Neural progenitor cell (in vitro differentiated cells): ENCODE results near the gene SIPA1L3. TPM values are rescaled to one million over a fixed set of nuclear protein-coding genes. Genes with fewer than 3 reads are reported as not detected.

Experiments used
- DNase-seq: peaks from one replicate; pipeline ENCODE4 v3.0.0-alpha.2; 2016; ENCODE audit warnings: low spot score
- H2AFZ ChIP-seq: fragments of 200-600 bp; sonication (generic); replicated peaks from 2 replicates; pipeline ENCODE4 v1.6.1; 2016; ENCODE audit warnings: antibody characterized with exemption
- H3F3A ChIP-seq: fragments of 200-600 bp; sonication (generic); 2 replicates; pipeline ENCODE4 v1.6.1; 2016; ENCODE audit warnings: antibody characterized with exemption, low read depth
- H3K27ac ChIP-seq: fragments of 200-600 bp; sonication (generic); 2 replicates; pipeline ENCODE4 v1.5.1; 2016; ENCODE audit warnings: mild to moderate bottlenecking
- H3K27me3 ChIP-seq: fragments of 200-600 bp; sonication (generic); 2 replicates; pipeline ENCODE4 v1.6.1; 2016; ENCODE audit warnings: mild to moderate bottlenecking, moderate library complexity
- H3K36me3 ChIP-seq: fragments of 200-600 bp; sonication (generic); 2 replicates; pipeline ENCODE4 v1.5.1; 2016
- H3K4me1 ChIP-seq: fragments of 200-600 bp; sonication (generic); 2 replicates; pipeline ENCODE4 v1.6.1; 2016; ENCODE audit warnings: mixed run types
- H3K4me2 ChIP-seq: fragments of 200-600 bp; sonication (generic); 2 replicates; pipeline ENCODE4 v1.6.1; 2016
- H3K4me3 ChIP-seq: fragments of 200-600 bp; sonication (generic); 2 replicates; pipeline ENCODE4 v1.5.1; 2016
- H3K79me2 ChIP-seq: fragments of 200-600 bp; sonication (generic); 2 replicates; pipeline ENCODE4 v1.6.1; 2016; ENCODE audit warnings: low read depth
- H3K9ac ChIP-seq: fragments of 200-600 bp; sonication (generic); 2 replicates; pipeline ENCODE4 v1.6.1; 2016
- H3K9me3 ChIP-seq: fragments of 200-600 bp; sonication (generic); 2 replicates; pipeline ENCODE4 v1.5.1; 2016; ENCODE audit warnings: low read depth
- H4K20me1 ChIP-seq: fragments of 200-600 bp; sonication (generic); 2 replicates; pipeline ENCODE4 v1.6.1; 2016; ENCODE audit warnings: low read depth
- H3K27ac Mint-ChIP-seq: 3 replicates; pipeline ENCODE4 v1.8.0; 2021; ENCODE audit warnings: mixed read lengths
- H3K27me3 Mint-ChIP-seq: 2 replicates; pipeline ENCODE4 v1.8.0; 2022; ENCODE audit warnings: low read depth, mild to moderate bottlenecking, inconsistent platforms, moderate library complexity, mixed read lengths; ENCODE audit not compliant: insufficient read depth
- H3K36me3 Mint-ChIP-seq: 3 replicates; pipeline ENCODE4 v1.8.0; 2021; ENCODE audit warnings: mixed read lengths
- H3K4me1 Mint-ChIP-seq: 3 replicates; pipeline ENCODE4 v1.8.0; 2021; ENCODE audit warnings: mixed read lengths
- H3K4me3 Mint-ChIP-seq: 3 replicates; pipeline ENCODE4 v1.8.0; 2021; ENCODE audit warnings: mild to moderate bottlenecking, moderate library complexity, mixed read lengths
- H3K9me3 Mint-ChIP-seq: 3 replicates; pipeline ENCODE4 v1.8.0; 2020; ENCODE audit warnings: mixed read lengths
- EZH2 ChIP-seq: fragments of 200-600 bp; sonication (generic); IDR thresholded peaks from 2 replicates; pipeline ENCODE4 v1.6.1; 2017; ENCODE audit warnings: antibody characterized with exemption, mild to moderate bottlenecking, moderate library complexity
- EZH2phosphoT487 ChIP-seq: fragments of 200-600 bp; sonication (generic); IDR thresholded peaks from 2 replicates; pipeline ENCODE4 v1.6.1; 2017; ENCODE audit warnings: antibody characterized with exemption
- total RNA-seq: library from RNA; depleted of rRNA; stranded (reverse); fragments of >200 nt; gene quantifications from 2 replicates; pipeline ENCODE4 v1.2.3, GENCODE V29; 2015; ENCODE audit warnings: low replicate concordance
- TF ChIP-seq, protein P1 (sequence below): fragments of 200-600 bp; sonication (generic); IDR thresholded peaks from 2 replicates; pipeline ENCODE4 v1.5.1; 2017; ENCODE audit warnings: antibody characterized with exemption, mild to moderate bottlenecking

The SIPA1L3 gene
- total RNA-seq, 1 donor from 2014 or later: 19.2 TPM

DNA sequence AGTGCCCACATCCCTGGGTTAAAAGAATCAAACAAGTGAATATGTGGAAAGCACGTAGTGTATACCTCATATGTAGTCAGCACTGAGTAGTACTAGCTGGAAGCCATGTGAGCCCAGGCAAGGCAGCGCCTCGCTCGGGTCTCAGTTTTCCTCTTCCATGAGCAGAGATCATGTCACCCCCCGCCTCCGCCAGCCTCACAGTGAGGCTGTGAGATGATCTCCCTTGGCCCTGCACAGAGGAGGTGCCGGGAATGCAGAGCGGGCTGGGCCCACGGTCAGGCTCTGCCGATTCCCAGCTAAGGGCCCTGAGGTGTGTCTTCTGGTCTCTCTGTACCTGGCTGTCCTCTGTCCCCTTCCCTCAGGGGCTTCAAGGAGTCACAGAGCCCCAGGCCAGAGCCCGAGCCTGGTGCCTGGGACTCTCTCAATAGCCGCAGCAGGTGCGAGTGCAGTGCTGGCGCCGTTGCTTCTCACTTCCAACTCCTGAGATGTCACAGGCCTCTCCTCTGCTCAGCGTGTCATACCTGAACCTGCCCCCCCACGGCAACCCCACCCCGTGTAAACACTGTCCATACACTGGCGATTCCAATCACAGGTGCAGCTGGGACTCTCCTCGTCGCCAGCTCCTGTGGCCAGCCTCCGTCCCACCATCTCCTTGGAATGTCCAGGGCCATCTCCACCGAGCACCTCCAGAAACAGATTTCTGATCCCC, 290.1 kb downstream of the SIPA1L3 start:
- TF ChIP-seq, protein P1, sequence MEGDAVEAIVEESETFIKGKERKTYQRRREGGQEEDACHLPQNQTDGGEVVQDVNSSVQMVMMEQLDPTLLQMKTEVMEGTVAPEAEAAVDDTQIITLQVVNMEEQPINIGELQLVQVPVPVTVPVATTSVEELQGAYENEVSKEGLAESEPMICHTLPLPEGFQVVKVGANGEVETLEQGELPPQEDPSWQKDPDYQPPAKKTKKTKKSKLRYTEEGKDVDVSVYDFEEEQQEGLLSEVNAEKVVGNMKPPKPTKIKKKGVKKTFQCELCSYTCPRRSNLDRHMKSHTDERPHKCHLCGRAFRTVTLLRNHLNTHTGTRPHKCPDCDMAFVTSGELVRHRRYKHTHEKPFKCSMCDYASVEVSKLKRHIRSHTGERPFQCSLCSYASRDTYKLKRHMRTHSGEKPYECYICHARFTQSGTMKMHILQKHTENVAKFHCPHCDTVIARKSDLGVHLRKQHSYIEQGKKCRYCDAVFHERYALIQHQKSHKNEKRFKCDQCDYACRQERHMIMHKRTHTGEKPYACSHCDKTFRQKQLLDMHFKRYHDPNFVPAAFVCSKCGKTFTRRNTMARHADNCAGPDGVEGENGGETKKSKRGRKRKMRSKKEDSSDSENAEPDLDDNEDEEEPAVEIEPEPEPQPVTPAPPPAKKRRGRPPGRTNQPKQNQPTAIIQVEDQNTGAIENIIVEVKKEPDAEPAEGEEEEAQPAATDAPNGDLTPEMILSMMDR: no peak
- TF ChIP-seq EZH2: no peak
- TF ChIP-seq EZH2phosphoT487: no peak

DNA sequence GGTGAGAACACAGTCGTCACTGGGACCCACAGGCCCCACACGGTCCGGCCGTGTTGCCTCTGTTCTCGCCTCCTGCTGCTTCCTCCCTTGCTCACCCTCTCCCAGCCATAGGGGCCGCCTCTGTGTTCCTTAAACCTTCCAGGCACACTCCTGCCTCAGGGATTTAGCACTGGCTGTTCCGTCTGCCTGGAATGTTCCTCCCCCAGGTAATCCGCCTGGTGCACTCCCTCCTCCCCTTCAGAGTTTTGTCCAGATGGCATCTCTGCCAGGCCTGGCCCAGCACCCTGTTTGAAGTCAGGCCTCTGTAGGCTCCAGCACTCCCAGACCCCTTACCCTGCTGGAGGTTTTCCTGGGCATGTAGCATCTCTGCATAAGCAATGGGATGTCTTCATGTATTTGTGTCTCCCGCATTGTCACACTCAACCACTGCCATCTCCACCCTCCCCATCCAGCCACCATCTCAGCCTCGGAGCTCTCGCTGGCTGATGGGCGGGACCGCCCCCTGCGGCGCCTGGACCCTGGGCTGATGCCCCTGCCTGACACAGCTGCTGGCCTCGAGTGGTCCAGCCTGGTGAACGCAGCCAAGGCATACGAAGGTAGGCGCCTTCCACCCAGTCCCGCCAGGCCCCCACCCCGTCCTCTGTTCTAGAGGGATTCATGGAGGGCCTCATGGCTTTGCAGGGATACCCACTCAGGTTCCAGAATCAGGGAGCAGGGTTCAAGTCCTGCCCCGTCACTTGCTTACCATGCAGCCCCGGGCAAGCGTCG, 291.1 kb downstream of the SIPA1L3 start:
- no peak overlapping the region for H2AFZ ChIP-seq
- peaks cover 6% of the 10 kb centered on the region for H3K27me3 Mint-ChIP-seq
- H3K9me3 Mint-ChIP-seq: no peaks in the 10 kb centered on the region
- no peak overlapping the region for H3K4me3 ChIP-seq
- no peaks in the 10 kb centered on the region for H3K79me2 ChIP-seq
- no peaks in the 10 kb centered on the region for H3K27me3 ChIP-seq
- no peak for DNase-seq
- H3F3A ChIP-seq: peaks cover 9% of the 10 kb centered on the region
- peaks cover 14% of the 10 kb centered on the region for H3K36me3 Mint-ChIP-seq
- H3K4me3 Mint-ChIP-seq: no peak overlapping the region
- no peaks in the 10 kb centered on the region for H3K4me1 ChIP-seq
- TF ChIP-seq EZH2phosphoT487 (no peak), EZH2 (no peak)
- TF ChIP-seq, protein P1: no peak
- no peak overlapping the region for H3K9ac ChIP-seq
- H3K27ac ChIP-seq: no peak overlapping the region
- no peaks in the 10 kb centered on the region for H4K20me1 ChIP-seq
- H3K9me3 ChIP-seq: no peaks in the 10 kb centered on the region
- H3K36me3 ChIP-seq: no peaks in the 10 kb centered on the region
- no peaks in the 10 kb centered on the region for H3K4me1 Mint-ChIP-seq
- H3K27ac Mint-ChIP-seq: no peak overlapping the region
- H3K4me2 ChIP-seq: no peak overlapping the region

More for the DNA sequence above, 290.1 kb downstream of the SIPA1L3 start:
- no peaks in the 10 kb centered on the region for H3K4me1 ChIP-seq
- DNase-seq: no peak
- H3K79me2 ChIP-seq: no peaks in the 10 kb centered on the region
- no peaks in the 10 kb centered on the region for H3K9me3 ChIP-seq
- H3K4me2 ChIP-seq: no peak overlapping the region
- Mint-ChIP-seq H3K4me3 (no peak overlapping the region), H3K9me3 (no peaks in the 10 kb centered on the region), H3K4me1 (no peaks in the 10 kb centered on the region), H3K27me3 (peaks cover 6% of the 10 kb centered on the region), H3K27ac (no peak overlapping the region), H3K36me3 (peaks cover 11% of the 10 kb centered on the region)
- no peaks in the 10 kb centered on the region for H3K36me3 ChIP-seq
- H3K4me3 ChIP-seq: no peak overlapping the region
- no peaks in the 10 kb centered on the region for H4K20me1 ChIP-seq
- no peaks in the 10 kb centered on the region for H3K27me3 ChIP-seq
- H3K9ac ChIP-seq: no peak overlapping the region
- peaks cover 9% of the 10 kb centered on the region for H3F3A ChIP-seq
- no peak overlapping the region for H3K27ac ChIP-seq
- H2AFZ ChIP-seq: no peak overlapping the region

DNA sequence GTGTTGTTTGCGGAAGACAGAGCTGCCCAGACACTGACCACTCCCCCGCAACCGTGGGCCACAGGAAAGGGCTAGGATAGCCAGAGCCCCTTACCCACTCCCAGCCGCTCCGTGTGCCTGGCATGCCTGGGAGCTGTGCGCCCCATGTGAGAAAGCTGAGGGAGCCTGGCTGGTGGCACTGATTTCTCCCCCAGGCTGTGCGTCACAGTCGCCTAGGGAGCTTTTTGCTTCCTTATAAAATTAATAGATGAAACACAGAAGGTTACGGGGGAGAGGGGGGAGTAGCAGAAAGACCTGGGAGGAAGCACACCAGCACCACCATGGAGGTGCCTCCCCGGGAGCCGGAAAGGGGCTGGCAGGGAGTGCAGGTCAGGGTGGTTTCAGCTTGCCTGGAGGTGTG, 292.3 kb downstream of the SIPA1L3 start:
- no peak overlapping the region for H3K4me3 Mint-ChIP-seq
- H3K27me3 Mint-ChIP-seq: peaks cover 6% of the 10 kb centered on the region
- H3K36me3 Mint-ChIP-seq: peaks cover 14% of the 10 kb centered on the region
- H3K4me1 Mint-ChIP-seq: no peaks in the 10 kb centered on the region
- TF ChIP-seq EZH2phosphoT487: no peak
- TF ChIP-seq, protein P1: no peak
- no peak for TF ChIP-seq EZH2
- no peaks in the 10 kb centered on the region for H3K4me1 ChIP-seq
- no peaks in the 10 kb centered on the region for H3K79me2 ChIP-seq
- H3K36me3 ChIP-seq: no peaks in the 10 kb centered on the region
- H3F3A ChIP-seq: peaks cover 9% of the 10 kb centered on the region
- no peak overlapping the region for H3K27ac ChIP-seq
- H4K20me1 ChIP-seq: no peaks in the 10 kb centered on the region
- no peak overlapping the region for H3K27ac Mint-ChIP-seq
- no peak overlapping the region for H2AFZ ChIP-seq
- no peaks in the 10 kb centered on the region for H3K9me3 ChIP-seq
- no peak for DNase-seq
- no peak overlapping the region for H3K4me3 ChIP-seq
- H3K27me3 ChIP-seq: no peaks in the 10 kb centered on the region
- H3K9ac ChIP-seq: no peak overlapping the region
- H3K9me3 Mint-ChIP-seq: no peaks in the 10 kb centered on the region
- no peak overlapping the region for H3K4me2 ChIP-seq
